ENCODE results near the gene EMILIN3.

DNA sequence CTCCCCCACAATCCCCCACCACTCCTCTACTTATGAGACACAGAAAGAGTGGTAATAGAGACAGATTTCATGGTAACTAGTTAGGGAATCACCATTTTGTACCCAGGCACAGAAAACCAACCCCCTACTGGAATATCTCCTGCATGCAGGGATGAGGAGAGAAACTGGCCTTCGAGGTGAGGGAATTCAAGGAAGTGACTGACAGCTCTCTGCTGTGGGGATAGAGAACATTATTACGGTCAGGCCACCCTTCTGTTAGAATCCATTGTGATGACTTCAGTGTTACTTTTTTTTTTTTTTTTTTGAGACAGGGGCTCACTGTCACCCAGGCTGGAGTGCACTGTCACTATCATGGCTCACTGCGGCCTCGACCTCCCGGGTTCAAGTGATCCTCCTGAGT, 39.4 kb downstream of the EMILIN3 start:
- TF ChIP-seq EZH2 (IDR thresholded peaks at IDR 0.05) (no peak), POLR2AphosphoS5 (IDR thresholded peaks at IDR 0.05; ENCODE audit: borderline replicate concordance, low read depth, low read length) (no peak), FOXP2 (optimal IDR thresholded peaks at IDR 0.05; ENCODE audit: control extremely low read depth, extremely low read length, insufficient read depth) (no peak)
